ENCODE measurements around the gene SNX1.

Gene SNX1

GRCh38 chr15:64180235-64180824 lies 84.5 kb downstream of the SNX1 start:
- H3K4me3 ChIP-seq (ENCODE audit: low read length): no peak overlapping the region
- DNase-seq (ENCODE audit: low read depth): no peak
- no peak for TF ChIP-seq CTCF (IDR thresholded peaks at IDR 0.05; ENCODE audit: insufficient read depth, low read depth, low read length, missing control alignments)

- no peak for TF ChIP-seq CTCF (IDR thresholded peaks at IDR 0.05; ENCODE audit: insufficient read depth, low read depth, low read length, missing control alignments)
- DNase-seq (ENCODE audit: low read depth): no peak
- H3K4me3 ChIP-seq (ENCODE audit: low read length): no peak overlapping the region
Observed at GRCh38 chr15:64182859-64183370, 87.1 kb downstream of the SNX1 start.

- no peak for TF ChIP-seq CTCF (IDR thresholded peaks at IDR 0.05; ENCODE audit: insufficient read depth, low read depth, low read length, missing control alignments)
- no peak overlapping the region for H3K4me3 ChIP-seq (ENCODE audit: low read length)
- DNase-seq (ENCODE audit: low read depth): no peak
Observed at GRCh38 chr15:64185146-64185911, 89.5 kb downstream of the SNX1 start.

GRCh38 chr15:64187396-64188191 lies 91.8 kb downstream of the SNX1 start:
- no peak overlapping the region for H3K4me3 ChIP-seq (ENCODE audit: low read length)
- TF ChIP-seq CTCF (IDR thresholded peaks at IDR 0.05; ENCODE audit: insufficient read depth, low read depth, low read length, missing control alignments): no peak
- peak; percentile 96 for DNase-seq (ENCODE audit: low read depth)
